ENCODE measurements around the gene PSMD5.
A peak's percentile ranks its signal among the peaks of the same experiment; 100 is the strongest.

The PSMD5 gene

DNA sequence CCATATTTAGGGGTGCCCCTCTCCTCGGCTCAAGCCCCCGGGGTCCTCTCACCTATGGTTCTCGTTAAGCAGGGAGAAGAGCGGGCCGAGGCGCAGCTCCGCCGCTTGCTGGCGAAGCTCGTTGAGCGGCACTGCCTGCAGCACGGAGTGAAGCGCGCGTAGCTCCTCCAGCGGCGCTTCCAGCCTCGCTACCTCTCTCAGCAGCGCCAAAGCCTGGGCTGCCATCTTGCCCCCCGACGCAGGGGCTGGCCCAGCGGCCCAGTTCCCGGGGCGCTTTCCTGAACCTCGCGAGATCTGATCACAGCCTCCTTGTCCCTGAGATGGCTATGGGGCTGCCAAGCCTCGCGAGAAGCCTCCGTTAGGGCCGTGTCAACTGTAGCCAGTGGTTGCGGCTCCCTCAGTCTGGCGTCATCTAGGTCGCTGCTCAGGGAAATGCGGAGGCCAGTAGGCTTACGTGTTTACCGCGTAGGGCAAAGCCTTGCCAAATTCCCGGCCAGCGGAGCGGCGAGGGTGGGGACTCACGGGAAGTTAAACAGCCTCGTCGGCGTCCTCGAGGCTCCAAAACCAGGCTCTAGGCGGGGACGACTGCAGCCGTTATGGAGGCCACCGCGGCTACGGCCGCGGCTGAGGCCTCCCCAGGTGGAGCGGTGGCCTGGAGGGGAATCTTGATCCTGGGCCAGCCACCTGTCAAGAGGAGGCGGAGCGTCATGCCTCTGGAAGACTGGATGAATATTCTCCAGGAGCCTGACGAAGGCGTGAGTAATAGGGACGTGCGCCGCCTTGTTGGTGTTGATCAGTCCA, at the start of gene PSMD5:
TSS of gene PSMD5 (minus strand) at position 238 of the 801 bp plus-strand sequence. CDS start at position 225, 13 bp downstream.
- DNase-seq (ENCODE audit: low read depth in 3 of 3), result peak; percentile 84 to 96 (median 90)

DNA sequence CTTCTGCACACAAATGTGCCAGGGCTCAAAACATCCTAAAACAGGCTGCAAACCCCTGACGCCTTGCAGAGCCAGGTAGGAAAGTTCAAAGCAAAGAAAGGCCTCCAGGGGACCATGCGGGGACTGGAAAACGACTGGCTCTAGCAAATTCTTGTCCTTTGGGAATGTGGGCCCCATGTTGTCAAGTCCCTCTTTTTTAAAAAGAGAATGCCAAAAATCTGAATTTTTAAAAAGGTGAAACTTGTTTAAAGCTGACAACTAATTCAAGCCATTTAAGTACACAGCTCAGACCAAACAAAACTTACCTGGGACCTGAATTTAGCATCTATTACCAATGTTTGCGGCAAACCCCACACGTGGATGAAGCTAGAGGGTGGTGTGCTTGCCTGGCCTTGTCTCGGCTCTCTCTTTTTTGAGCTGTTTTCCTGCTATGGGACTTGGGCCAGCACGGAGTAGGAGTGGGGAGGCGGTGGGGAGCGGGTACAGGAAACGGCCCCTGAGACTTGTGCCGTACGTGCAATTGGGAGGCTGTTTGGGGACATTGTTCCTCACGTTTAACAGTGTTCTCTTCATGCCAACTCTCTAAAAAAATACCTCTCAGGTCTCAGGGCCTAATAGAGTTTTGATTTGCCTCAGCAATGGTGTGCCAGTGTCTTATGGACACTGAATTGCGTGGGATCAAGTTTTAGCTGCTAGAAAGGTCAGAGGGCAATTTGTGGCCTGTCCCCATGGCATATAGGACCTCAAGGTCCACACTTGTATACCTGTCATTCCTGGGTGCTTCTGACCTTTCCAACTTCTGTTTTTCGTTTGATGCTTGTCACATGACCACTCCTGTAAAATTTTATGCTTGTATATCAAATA, 49.4 kb upstream of the PSMD5 start:
- DNase-seq (ENCODE audit: low read depth in 3 of 3), result no peak

DNA sequence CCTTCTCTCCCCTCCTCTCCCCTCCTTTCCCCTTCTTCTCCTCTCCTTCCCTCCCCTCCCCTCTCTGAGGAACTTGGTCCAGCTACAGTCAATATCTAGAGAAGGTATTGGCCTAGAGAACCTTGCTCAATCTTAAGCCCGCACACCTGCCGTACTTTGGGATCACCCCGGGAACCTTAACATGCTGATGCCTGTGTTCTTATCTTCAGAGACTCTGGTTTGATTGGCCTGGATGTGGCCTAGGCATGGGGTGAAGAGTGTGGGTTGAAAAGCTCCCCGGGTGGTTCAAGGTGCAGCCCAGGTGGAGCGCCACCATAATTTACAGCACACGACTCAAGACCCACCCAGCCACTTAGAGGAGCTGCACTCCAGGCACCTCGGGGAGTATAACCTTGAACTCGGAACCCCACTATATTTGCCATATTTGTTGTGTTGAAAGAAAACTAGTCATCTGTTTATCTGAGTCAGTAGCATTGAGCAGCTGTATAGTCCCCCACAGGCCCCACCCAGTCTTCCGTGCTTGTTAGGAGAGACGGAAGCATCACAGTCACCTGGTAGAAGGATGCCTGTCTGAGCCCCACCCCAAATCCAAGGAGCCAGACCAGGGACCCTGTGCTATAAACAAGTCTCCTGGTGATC, 48.6 kb upstream of the PSMD5 start:
- DNase-seq (ENCODE audit: low read depth in 3 of 3), result peak in 1 of 3 experiments; percentile 68

DNA sequence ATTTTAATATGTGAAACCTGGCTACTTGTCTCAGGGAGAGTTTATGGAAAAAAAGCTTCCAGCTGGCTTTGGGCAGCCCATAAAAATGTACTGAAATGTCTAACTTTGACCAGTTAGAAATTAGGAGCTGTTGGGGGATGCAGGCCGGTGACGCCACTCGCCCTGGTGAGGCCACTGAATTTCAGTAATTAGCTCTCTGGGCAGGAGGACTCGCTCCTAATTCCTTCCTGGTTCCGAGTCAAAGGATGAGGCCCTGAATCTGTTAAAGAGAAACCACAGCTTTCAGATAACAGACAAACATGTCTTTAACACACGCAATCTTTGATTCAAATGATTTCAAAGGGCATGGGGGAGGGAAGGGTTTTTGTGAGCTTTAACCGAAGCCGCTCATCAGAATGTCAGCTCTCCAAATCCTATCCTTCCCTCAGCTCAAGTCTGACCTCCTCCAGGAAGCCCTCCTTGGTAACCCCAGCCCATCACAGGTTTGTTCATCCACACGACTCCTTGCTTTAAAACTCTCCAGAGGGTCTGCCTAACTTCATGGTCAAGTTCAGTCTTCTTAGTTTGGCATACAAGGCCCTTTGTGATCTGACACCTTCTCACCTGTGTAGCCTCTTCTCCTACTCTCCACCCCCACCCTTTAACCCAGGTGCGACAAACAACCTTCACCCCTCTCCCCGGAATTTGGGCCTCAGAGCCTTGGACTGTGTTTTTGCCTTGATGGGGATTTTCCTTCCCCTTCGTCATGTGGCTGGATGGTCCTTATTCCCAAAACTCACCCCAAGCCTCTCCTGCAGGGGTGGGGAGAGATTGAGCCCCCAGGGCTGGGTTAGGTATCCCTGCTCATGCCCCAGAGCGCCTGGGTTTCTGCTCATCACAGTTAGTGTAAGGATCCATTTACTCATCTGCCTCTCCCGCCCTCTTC, 47.9 kb upstream of the PSMD5 start:
- no peak for DNase-seq (ENCODE audit: low read depth in 3 of 3)

DNA sequence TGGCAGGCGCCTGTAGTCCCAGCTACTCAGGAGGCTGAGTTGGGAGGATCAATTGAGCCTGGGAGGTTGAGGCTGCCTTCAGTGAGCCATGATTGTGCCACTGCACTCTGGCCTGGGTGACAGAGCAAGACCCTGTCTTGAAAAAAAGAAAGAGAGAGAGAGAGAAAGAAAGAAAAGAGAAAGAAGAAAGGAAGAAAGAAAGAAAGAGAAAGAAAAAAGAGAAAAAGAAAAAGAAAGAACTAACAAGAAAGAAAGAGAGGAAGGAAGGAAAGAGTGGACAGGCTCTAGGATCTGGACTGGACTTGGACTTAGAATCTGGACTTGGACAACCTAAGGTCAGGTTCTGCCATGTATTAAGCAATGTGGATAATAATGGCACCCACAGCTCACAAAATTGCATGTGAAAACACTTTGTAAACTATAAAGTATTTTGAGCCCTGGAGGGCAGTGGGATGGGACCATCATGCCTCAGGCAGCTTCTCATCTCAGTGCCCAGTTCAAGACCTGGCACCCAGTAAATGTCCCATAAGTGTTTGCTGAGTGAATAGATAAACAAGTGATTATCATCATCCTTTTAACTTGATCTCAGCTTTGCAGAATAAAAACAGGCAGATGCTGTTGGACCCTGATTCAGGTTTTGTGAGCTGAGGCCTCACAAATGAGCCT, 47.0 kb upstream of the PSMD5 start:
- DNase-seq (ENCODE audit: low read depth in 3 of 3), result no peak

DNA sequence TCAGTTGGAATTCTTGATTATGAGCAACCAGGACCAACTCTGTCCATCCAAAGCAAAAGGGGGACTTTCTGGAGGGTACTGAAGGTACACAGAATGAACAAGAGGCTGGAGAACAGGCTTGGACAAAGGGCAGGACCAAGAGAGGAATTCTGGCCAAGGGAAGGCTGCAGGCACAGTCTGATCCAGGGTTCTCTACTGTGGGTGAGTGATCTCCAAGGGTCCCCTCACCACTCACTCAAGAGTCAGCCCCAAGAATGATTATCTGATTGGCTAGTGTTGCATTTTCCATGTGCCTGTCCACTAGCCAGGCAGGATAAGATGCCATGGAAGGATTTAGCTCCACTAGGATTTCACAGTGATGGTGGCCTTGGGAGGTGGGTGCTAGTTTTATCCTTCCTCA, 45.9 kb upstream of the PSMD5 start:
- DNase-seq (ENCODE audit: low read depth in 3 of 3), result no peak

DNA sequence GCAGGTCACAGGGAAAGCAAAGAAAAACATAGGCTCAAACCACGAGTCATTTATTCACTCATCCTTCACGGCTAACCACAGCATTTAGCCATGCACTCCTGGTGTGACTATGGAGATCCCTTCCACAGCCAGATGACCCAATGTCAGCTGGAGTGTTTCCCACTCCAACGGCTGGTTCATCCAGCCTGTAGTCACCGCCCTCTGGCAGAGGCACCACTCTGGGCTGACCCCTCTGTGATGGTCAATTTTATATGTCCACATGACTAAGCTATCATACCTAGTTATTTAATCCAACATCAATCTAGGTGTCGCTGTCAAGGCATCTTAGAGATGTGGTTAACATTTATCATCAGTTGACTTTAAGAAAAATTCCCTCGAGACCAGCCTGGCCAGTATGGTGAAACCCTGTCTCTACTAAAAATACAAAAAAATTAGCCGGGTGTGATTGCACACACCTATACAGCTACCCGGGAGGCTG, 43.8 kb upstream of the PSMD5 start:
- no peak for DNase-seq (ENCODE audit: low read depth in 3 of 3)

DNA sequence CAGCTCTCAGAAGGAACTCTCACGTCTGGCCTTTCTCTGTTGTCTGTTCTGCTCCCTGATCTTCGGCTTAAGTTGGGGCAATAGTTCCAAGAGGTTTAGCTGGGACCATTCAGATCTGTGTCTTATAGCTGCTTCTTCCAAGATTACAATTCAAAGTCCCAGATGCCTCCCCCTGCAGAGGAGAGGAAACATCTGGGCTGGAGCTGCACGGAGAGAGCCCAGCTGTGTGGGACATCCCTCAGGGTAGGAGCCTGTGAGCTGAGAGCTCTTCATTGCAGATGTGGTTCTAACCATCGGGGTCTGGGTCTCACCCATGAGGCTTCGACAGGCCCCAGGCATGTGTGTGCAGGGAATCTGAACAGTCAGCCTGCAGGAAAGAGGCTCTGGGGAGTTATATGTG, 43.2 kb upstream of the PSMD5 start:
- no peak for DNase-seq (ENCODE audit: low read depth in 3 of 3)

DNA sequence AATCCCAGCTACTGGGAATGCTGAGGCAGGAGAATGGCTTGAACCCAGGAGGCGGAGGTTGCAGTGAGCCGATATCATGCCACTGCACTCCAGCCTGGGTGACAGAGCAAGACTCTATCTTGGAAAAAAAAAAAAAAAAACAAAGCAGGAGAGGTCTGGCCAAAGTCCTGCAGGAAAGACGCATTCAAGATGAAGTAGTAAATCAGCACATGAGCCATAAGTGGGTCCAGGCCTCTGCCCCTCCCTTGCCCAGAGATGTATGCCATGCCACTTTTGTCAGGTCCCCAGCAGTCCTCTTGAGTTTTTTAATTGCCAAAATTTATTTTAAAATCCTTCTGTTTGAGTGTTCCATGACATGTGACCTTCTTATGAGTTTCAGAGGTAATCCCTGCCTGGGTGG, 42.7 kb upstream of the PSMD5 start:
- DNase-seq (ENCODE audit: low read depth in 3 of 3), result no peak

DNA sequence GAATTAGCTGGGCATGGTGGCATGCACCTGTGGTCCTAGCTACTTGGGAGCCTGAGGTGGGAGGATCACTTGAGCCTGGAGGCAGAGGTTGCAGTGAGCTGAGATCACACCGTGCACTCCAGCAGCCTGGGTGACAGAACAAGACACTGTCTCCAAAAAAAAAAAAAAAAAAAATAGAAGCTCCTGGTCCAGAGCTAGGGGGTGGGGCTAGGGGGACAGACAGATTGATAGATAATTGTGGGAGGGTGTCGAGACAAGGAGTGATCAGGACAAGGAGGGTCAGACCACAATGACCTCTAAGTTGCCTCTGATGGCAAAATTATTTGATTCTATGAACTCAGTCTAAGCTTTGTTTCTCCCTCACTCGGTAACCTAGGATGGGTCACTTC, 40.9 kb upstream of the PSMD5 start:
- DNase-seq (ENCODE audit: low read depth in 3 of 3), result no peak

DNA sequence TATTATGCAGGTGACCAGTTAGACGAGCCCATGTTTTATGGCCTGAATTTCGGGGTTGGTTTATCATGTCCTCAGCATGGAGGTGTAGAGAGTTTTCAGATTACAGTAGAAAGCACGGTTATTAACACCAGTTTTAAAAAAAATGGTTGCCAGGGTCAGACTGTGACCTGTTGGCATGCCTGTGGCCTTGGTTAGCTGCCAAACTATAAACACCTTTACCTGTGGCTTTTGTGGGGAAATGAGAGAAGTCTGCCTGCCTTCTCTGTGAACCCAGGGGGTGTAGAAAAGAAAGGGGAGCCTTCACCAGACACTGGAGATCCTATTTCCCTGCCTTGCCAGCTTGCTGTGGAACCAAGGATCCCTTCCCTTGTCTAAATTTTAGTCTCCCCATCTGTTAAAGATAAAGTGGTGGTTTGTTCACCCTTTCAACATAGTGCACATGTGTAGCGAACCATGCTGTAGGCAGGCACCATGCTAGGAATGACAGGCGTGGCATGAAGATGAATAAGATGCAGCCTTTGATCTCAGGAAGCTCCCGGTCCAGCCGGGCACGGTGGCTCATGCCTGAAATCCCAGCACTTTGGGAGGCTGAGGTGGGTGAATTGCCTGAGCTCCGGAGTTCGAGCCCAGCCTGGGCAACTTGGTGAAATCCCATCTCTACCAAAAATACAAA, 40.3 kb upstream of the PSMD5 start:
- no peak for DNase-seq (ENCODE audit: low read depth in 3 of 3)

DNA sequence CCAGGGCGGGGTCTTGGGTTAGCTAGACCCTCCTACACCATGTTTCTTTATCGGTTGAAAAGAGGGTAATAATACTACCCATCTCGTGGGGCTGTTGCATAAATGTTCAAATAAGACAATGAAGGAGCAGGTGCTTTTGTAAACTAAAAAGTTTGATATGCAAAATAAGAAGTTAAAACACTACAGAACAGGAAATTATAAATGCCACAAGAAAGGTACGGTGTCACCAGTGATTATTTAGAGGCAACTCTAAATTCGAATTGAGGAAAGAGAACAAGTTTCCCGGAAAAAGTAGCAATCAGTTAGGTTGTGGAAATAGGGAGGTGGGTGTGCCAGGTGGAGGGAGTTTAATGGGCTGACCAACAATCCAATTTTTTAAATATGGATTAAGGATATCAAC, 36.7 kb upstream of the PSMD5 start:
- DNase-seq (ENCODE audit: low read depth in 3 of 3), result no peak

DNA sequence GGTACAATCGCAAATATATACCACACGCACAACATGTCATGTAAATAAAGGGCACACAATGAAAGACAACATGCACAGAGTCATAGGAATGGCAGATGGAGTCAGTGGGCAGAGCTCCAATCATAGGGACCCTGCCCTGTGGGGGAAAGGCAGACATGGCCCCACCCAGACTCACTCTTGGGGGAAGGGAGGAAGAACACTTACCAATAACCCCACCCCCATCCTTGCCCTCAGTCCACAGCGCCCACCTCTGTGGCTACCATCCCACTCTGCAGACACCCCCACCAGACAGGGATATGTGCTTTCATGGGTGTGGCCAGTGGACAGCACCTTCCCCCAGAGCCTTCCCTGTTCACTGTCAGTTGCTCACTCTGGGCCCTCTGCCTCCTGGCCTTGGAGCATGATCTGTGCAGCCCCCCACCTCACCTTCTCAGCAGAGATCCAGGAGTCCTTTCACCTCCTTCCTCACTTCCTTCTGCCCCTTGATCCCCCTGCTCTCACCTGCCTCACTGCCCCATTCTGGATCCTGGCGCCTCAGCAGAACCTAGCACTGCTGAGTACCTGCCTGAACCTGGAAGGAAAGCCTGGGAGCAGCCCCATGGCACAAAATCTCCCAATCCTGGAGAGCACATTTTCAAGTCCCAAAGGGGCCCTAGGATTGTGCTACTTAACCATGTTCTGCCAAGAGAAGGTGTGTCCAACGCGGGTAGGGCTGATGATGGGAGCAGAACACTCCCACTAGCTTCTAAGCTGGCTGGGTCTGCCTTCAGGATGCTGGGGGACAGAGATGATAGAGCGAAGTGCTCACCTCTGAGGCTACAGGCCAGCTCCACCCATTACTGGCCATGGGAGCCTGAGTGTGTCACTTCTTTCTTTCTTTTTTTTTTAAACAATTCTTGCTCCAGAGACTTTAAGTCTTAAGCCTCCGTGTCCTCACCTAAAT, 35.7 kb upstream of the PSMD5 start:
- DNase-seq (ENCODE audit: low read depth in 3 of 3), result no peak

DNA sequence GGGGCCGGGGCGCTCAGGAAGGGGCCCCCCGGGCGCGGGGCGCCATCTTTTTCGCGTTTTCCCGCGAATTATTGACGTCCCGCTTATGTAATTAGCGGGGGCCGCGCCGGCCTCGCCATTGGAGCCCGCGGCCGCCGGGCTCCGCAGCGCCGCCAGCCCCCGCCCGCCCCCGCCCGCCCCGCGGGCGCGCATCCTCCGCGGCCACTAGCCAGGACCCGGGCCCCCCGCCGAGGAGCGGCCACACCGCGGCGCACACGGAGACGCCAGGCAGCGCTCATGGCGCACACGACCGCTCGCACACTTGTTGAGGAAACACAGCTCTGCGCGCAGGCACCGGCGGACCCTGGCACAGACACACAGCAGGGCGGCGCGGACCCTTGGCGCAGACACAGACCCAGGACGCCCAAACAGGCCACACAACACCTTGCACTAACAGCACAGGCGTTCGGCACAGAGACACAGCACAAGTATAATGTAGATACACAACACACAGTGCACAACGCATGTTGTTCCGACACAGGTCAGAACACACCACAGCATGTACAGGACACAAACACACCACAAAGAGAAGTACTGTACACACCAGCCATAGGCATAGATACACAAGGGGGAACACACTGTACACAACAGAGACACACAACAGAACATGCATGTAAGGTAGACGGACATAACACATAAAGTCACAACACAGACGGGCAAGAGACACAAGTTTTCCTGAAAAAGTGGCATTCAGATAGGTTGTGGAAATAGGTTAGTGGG, 34.7 kb upstream of the PSMD5 start:
- peak in 2 of 3 experiments; percentile 49 to 81 for DNase-seq (ENCODE audit: low read depth in 3 of 3)

DNA sequence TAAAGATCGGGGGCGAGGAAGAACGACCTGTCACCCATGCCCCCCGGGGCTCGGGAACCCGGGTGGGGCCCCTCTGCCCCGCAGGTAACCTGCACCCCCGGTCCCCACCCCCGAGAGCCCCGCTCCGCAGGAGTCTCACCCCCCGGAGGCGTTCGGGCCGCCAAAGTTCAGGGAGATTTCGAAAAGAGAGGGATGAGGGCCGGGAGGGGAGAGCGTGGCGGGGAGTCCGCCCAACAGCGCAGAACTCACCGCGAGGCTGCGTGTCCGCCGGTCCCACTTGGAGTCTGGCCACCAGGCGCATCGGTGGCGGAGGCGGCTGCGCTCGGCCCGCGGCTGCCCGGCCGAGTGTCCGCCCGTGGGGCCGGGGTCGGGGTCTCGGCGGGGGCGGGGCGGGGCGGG, 34.1 kb upstream of the PSMD5 start, which contains the start of gene PHF19:
TSS of gene PHF19 (minus strand) at position 347 of the 399 bp plus-strand sequence. CDS start 2,447 bp downstream, outside the sequence.
- peak in 1 of 3 experiments; percentile 55 for DNase-seq (ENCODE audit: low read depth in 3 of 3)

DNA sequence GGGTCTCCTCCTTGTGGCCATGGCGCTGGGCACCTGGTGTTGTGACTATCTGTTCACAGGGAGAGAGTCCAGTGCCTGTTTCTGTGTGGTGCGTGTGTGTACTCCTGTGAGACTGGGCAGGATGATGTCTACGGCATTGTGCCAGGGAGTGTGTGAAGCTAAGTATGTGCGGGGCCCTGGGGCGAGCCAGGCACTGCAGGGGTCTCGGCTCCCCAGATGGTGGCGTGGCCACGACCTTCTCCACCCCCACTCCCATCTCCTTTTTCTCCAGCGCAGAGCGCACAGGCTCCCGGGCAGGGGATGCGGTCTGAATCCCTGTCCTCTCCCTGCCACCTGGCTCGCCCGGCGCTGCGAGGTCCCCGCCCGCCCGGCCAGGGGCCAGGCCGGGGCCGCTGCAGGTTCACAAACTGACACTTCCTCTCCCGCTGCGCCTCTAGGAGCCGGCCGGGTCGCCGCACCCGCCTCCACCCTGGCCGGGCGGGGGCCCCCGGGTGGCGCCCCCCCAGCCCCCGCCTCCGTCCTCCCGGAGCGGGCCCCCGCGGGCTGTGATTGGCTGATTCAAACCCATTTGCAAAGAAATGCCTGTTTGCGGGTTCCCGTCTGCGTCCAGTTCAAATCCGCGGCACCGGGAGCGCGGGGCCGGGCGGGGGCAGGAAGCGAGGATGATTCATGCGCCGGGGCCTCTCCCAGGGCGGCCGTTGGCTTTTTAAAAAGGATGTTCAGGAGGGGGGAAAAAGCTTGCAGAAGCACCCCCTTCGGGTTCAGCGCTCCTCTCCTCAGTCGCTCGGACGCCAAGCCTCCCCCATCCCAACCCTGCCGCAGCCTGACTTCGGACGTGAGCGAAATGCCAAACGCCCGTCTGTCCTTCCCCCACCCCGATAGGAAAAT, 33.5 kb upstream of the PSMD5 start:
- peak; percentile 64 to 92 (median 73) for DNase-seq (ENCODE audit: low read depth in 3 of 3)

DNA sequence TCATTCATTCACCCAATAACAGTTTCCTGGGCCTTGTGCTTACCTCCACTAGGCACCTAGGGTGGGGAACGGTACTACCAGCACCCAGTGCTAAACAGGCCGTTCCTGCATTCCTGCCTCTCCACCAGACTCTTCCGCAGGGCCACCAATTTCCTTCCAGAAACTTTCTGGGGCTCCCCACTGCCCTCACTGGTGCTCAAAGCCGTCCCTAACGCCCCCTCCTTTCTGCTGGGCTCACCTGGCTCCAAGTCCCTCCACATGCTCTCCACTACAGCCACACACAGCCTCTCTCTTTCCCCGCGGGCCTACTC, 32.9 kb upstream of the PSMD5 start:
- no peak for DNase-seq (ENCODE audit: low read depth in 3 of 3)
